ENCODE measurements around the gene KCND3. TPM values are rescaled to one million over a fixed set of nuclear protein-coding genes. Genes with fewer than 3 reads are reported as not detected.

KCND3 gene
- 0.07 and 0.17 TPM in 2 replicates for total RNA-seq (2014; rRNA removed; shearing (Covaris generic))

DNA sequence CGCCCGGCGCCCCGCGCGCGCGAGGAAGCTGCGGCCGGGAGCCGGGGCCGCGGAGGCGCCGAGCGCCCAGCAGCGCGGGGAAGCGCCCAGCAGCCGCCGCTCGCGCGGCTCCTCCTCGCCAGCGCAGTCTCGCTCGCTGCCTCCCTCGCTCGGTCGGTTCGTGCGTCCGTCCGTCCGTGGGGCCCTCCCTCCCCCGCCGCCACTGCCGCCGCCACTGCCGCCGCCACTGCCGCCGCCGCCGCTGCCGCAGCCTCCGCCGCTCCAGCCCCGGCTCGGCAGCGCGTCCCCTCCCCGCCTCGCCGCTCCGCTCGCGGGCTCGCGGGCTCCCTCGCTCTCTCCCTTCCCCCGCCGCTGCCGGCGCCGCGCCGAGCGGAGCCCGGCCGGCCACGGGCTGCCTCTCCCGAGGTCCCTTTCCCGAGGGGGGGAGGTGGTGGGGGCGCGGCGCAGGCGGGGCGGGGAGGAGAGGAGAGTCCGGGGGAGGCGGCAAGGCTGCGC lies at the start of gene KCND3:
KCND3 (minus strand) TSS at position 138 of the 495 bp plus-strand sequence.
- DNase-seq (ENCODE audit: low spot score): no peak

DNA sequence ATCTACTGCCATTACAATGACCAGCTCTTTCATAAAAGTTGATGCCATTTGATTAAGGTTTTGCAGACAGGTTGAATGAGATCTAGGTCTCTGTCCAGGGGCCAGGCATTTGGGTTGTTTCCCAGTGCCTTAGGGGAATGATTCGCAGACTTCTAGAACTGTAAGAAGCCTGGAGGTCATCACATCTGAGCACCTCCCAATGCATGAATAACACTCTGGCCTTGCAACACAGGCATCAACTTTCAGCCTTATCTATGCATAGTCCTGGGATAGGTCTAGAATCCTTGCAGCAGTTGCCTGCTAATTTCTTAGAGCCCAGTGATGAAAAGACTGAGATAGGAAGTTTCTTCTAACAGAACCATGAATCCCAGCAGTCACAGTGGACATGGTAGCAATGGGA lies 44.8 kb upstream of the KCND3 start:
- no peak for DNase-seq (ENCODE audit: low spot score)

DNA sequence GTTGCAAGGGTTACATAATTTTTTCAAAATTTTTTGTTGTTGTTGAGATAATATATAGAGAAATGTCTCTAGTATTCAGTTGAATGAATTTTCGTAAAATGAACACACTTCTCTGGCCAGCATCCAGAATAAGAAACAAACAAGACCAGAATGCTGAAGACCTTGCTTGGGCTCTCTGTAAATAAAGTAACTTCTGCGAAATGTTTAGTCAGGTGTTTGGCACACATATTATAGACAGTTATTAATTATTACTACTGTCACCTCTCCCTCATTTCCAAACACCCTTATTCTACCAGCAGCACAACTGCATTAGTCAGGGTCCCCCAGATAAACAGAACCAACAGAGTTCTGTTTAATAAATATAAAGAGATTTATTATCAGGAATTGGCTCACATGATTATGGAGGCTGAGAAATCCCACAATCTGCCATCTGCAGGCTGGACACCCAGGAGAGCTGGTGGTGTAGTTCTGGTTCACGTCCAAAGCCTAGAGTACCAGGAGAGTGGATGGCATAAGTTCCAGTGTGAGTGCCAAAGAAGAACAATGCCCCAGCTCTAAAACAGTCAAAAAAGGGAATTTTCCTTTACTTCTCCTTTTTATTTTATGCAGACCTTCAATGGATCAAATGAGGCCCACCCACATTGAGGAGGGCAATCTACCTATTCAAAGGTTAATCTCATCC lies 44.1 kb upstream of the KCND3 start:
- no peak for DNase-seq (ENCODE audit: low spot score)

DNA sequence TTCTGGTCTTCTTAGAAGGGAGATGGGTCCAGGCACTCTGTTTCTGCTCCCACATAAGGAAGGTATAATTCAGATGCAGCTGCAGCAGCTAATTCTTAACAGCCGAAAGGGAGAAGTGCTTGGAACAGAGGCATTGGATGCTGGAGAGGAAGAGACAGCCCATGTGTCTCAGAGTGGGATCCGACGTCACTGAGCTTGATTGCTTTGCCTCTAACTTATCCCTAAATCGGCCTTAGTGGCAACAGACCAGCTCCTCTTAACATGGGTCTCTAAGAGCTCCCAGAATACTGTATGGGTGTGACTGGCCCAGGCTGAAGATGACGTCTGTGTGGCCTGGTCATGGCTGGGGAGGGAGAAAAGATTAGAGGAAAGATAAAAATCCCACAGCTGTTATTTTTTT lies 40.7 kb upstream of the KCND3 start:
- no peak for DNase-seq (ENCODE audit: low spot score)

DNA sequence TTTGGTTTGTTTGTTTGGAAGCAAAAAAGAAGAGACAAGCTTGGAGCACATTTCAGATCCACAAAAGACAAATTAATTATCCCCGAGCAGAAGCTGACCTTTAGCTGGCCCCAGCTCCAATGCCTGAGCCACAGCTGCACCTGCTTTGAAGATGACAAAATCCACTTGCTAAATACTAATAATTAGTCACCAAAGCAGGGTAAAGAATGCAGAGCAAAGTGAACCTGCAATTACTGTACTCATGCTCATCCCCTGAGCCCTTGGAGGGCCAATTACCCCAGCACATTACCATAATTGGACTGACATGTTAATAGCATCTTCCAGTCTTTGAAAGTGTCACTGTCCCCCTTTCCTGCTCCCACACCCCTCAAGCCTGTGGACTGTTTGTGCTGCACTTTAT lies 38.2 kb upstream of the KCND3 start:
- no peak for DNase-seq (ENCODE audit: low spot score)

DNA sequence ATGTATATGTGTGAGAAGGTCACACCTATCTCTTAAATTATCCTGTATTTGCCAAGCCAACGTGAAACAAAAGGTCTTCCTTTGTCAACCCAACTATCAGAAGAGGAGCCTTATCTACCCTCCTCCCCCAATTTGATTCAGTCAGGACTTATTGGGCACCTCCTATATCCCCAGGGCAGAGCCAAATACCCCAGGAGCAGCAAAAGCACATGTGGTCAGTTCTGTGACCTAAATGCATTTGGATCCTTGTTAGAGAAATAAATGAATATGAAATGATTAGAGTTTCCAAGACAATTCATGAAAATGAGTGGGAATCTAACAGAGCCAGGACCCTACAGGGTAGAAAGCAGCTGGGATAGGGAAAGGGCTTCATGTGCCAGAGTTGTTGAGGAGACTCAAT lies 37.0 kb upstream of the KCND3 start:
- no peak for DNase-seq (ENCODE audit: low spot score)

DNA sequence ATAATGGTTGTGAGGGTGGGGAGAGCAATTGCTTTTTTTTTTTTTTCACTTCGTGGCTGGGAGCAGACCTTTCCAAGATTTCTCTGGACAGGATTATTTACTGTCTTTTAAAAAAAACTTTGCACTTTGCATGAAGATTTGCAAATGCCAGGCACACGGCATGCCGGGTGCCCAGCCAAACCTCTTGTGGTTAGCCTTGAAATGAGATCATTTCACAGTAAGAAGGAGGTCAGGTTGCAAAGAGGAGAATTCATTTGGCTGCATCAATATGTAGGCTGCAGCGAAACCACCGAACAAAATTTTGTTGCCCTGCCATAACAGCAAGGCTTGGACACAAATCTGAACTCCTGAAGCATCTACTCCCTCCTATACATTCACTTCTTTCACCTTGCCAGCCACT lies 36.5 kb upstream of the KCND3 start:
- peak; percentile 10 for DNase-seq (ENCODE audit: low spot score)

DNA sequence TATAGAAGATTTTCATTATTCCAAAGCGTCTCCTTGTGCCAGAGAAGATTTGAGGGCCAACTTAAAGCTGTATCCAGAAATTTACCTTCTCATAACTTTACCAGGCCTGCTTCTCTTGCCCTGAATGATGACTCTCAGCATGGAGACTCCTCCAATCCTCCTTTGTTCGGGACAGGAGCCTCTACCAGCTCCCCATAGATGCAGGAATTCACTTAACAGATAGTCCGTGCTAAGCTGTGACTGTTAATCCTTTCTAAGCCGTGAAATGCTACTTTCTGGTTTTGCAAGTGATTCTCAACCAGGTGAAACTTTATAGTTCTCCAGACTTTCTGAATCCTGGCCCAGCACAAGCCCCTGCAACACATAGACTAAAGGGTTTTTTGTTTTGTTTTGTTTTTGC lies 31.8 kb upstream of the KCND3 start:
- no peak for DNase-seq (ENCODE audit: low spot score)

DNA sequence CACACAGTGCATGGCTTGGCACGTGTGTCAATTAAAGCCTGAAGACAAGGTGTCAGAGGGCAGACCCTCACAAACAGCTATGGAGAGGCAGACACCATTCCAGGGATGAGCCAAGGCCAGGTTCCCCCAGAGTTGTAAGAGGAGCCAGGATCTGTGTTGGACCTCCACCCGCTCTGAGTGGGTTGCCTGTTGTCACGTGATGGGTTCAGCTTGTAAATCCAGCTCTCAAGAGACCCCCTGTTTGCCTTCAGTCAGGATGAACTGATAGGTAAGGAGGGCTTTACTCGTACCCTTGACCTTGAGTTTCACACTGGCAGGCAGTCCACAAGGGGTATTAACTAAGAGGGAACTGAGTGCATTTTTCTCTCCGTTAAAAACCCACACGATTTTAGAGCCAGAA lies 27.7 kb upstream of the KCND3 start:
- DNase-seq (ENCODE audit: low spot score): no peak

DNA sequence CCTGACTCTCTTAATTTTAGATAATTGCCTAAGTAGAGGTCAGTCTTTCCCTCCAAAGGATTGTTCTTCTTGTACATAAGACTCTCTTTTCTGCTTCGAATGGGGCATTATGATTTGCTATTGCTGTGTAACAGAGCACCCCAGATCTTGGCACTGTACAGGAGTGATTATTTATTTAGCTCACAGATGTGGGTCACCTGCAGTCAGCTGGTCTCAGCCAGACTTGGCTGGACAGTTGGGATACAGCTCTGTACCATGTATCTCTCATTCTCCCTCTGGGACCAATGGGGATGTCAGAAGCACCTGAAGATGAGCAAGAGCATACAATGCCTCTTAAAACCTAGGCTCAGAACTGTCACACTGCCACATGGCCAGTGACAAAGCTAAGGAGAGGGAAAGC lies 23.4 kb upstream of the KCND3 start:
- no peak for DNase-seq (ENCODE audit: low spot score)

DNA sequence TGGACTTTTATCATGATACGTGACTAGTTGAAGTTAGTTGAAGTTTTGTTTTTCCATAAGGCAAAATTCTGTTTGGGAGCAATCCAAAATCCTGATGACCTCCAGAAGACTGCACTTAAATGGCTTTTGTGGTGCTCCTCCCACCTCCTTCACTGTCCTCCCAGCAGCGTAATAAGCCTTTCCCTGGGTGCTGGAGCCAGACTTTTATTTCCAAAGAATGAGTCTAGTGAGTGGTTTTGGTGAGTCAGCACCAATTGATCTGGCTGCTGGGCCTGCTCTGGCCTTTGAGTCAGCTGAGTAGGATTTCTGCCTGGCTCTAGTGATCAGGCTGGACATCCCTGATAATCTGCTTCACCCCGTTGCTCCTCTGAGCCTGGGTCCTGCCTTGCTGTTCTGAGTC lies 21.7 kb upstream of the KCND3 start:
- peak; percentile 19 for DNase-seq (ENCODE audit: low spot score)

DNA sequence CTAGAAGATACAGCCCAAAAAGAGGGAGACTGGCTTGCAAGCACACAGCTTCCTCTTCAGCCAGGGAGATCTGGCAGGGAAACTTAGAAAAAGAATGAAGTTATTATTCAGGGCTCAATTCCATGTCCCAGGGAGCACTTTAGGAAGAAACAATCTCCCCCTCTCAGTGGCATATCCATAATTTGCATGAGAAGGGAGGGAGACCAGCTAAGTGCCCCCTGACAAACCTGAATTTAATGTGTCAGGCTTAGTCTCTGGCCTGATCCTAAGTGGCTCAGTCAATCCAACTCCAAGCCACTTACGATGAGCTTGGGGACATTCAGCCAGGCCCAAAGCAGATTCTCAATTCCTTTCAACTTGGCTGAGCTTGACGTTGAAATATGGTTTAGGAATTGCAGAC lies 17.7 kb upstream of the KCND3 start:
- no peak for DNase-seq (ENCODE audit: low spot score)

DNA sequence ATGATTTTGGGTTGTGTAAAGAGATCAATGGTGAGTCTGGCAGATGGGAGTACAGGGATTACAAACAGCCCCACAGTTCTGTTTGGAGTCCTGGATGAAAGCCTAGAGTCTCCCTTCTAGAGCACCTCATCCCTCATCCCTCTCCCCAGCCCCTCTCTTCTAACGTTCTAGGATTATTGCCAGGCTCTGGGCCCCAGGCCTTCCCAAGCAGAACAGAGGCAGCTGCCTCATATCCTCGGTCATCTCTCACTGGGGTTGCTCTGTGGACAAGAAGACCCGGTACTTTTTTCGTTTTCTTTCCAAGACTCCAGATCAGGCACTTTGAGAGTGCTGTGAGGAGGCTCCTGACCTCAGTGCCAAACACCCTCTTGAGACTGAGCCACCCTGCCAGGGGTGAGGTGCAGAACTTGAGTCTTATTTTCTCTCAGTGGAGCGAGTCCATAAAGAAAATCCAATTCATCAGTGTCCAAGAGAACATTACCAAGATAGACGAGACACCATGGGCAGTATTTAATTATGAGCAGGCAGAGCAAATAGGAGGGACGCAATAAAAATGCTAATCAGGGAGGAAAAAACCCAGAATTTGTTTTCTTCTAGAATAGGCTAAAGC lies 17.1 kb upstream of the KCND3 start:
- no peak for DNase-seq (ENCODE audit: low spot score)

DNA sequence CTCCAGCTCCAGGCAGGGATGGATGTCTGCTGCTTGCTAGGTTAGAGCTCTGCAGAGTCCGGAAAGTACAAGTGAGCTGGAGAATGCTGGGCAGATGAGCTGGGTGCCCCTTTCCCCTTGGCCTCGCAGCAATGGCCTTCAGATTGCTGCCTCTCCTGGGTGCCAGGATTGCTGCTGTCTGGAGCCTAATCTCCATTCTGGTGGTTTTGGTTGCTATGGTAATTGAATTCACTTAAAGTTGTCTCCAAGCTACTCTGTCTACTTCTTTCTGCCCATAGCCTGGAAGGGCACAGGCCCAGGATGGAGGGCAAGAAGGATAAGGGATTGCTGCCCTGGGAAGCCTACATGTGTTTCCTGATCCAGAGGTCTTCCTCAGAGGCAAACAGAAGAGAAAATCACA lies 14.6 kb upstream of the KCND3 start:
- no peak for DNase-seq (ENCODE audit: low spot score)

DNA sequence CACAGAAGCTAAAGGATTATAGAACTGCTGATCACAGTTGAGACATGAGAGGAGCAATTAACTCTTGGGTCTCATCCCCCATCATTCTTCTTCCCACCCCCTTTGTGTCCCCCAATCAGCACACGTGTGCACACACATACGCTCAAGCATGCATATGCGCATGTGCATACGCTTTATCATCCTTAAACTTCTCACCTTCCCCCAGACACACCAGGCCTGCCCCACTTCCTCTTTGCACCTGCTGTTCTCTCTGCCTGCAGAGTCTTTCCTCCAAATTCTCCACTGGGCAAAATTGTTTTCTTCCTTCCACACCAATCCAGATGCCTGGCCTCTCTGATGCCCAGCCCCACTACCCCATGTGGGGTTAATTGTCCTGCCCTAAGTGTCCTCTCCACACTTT lies 13.0 kb upstream of the KCND3 start:
- no peak for DNase-seq (ENCODE audit: low spot score)

DNA sequence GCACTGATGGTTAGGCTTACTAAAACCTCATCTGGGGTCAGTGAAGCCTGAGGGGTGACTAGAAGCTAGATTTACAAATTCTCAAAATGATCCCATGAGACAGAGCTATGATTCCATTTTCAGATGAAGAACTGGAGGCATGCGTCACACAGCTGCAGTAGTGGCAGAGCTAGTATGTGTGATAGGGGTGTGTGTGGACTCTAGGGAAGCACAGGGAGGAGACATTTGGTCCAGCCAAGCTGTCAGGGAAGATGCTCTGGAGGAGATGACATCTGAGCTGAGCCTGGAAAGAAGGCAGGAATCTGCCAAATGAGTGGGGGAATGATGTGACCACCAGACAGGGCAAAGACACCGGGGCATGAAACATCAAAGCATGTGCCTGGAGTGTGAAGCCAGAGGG lies 12.0 kb upstream of the KCND3 start:
- DNase-seq (ENCODE audit: low spot score): no peak

DNA sequence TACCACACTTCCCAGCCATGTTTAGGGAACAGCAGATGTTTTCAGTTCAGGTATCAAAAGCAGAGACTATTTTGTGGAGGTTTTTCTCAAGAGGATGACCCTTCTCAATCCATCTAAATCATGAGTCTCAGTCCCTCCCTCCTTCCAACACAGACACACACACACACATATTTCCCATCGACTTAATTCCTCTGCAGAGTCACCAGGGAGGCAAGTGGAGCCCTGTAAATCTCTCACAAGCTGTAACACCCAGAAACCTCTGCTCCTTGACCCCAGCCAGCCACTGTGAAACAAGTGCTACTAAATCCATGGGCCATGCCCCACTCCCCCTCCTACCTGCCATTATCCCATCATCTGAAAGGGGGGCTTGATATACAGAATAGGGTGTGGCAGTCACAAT lies 10.6 kb upstream of the KCND3 start:
- no peak for DNase-seq (ENCODE audit: low spot score)

DNA sequence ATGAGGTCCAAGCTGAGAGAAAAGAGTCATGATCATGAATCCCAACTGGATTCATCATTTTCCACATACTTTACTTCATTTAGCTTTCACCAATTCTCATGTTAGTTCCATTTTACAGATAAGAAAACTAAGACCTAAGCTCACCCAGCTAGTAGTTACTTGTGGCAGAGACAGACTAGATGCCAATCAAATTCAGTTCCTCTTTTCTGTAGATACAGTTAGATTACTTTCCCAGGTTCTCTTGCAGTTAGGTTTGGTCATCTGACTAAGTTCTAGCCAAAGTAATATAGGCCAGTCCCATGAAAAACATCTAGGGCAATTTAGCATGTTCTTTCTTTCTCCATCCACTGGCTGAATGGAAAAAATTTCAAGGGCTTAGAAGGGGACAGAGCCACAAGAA lies 8.9 kb upstream of the KCND3 start:
- DNase-seq (ENCODE audit: low spot score): no peak

DNA sequence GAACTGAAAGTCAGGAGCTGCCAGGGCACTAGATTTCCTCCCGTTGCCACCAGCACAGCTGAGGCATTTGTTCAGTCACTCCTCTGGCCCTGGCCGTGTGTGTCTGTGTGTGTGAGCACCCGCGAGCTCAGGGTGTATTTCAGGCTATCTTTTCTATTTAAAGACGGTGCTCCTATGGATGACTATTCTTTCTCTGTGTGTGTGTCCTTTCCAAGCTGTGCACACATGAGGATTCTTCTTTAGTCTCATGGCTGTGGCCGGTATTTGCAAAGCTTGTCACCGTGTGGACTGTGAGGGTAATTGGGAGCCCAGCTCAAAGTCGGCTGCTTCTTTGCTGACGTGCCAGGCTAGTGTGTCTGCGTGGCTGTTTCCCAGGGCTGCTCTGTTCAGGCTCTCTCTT lies 3.0 kb upstream of the KCND3 start:
- DNase-seq (ENCODE audit: low spot score): no peak

DNA sequence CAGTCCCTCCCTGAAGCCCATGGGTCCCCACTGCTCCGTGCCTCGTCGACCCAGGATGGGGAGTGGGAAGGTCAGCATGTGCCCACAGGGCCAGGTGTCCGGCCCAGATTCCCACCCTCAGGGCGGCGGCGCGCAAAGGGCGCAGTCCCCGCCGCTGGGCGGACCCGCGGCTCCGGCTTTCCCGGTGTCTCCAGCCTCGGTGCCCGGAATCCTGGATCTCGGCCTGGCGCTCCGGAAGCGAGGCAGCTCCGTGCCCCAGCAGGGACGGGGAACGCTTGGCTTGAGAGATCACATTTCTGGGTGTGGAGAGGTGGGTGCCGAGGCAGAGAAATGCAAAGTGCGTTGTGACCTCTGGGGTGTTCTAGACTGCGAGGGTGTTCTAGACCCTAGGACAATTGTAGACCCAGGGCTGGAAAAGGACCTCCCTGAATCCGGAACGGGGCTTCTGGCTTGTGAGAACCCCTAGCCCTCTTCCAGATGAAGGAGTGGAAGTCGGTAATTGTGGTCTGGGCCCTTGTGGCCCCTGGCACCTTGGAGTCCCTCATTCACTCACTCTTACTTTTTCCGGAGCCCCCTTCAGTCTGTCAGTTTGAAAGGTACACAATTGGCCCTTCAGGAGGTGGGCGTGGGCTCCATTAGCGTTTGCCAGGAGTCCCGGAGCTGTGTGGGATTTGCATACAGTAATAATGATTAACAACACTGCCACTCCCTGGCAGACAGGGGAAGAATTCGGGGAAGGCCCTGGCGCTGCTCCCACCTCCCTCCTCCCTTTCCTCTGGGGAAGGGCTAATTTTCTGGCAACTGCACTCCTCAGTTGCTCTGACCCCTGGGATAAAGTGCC lies 1.6 kb upstream of the KCND3 start:
- DNase-seq (ENCODE audit: low spot score): peak; percentile 39

DNA sequence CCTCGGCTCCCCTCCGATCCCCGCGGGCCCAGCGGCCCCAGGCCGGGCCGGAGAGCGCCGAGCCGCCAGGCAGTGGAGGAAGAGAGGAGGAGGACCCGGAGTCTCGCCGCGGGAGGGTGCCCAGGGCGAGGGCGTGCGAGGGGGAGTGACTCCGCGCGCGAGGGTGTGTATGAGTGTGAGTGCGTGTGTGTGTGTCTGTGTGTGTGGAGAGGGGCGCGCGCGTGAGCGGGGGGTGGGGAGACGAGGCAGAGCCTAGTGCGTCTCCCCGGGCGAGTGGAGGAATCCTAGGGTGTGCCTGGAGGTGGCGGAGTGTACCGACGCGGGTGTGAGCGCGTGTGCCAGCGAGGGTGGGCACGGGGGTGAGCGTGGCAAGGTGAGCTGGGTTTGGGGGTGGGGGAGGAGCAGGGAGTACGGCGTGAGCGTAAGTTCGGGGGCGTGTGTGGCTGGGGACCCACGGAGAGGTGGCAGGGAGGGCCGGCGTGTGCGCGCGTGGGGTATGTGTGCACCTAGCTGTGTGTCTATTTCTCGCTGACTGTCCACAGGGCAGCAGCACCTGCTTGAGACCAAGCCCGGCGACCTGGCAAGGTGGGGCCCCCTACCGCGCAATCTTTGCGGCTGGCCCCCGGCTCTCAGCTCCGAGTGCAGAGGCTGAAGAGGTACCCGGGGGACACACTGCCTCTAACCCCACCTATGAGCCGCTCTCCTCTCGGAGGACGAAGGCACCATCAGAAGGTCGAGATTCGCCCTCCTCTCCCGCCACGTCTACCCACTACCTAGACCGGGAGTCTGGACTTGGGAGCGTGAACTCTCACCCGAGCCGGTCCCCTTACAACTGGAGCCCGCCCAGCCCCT lies 784 bp upstream of the KCND3 start:
- no peak for DNase-seq (ENCODE audit: low spot score)

Data from A172 (cell line).